SK-N-MC (cell line): Measurements from ENCODE around the gene RND1.

Experiments
- DNase-seq: peaks from one replicate; pipeline ENCODE4 v3.0.0-alpha.2; 2011; ENCODE audit warnings: low read depth, low spot score
- H3K27ac ChIP-seq: fragments of 200-600 bp; sonication (generic); 2 replicates; pipeline ENCODE4 v1.5.1; 2016; ENCODE audit warnings: mixed run types
- H3K36me3 ChIP-seq: fragments of 200-600 bp; sonication (generic); 2 replicates; pipeline ENCODE4 v1.6.1; 2017; ENCODE audit warnings: antibody characterized with exemption, low read length, mixed read lengths; ENCODE audit not compliant: insufficient read depth
- H3K4me3 ChIP-seq: fragments of 200-600 bp; sonication (generic); 2 replicates; pipeline ENCODE4 v1.5.1; 2016
- H3K9ac ChIP-seq: fragments of 200-600 bp; sonication (generic); 2 replicates; pipeline ENCODE4 v1.8.0; 2017; ENCODE audit warnings: mixed run types, mixed read lengths; ENCODE audit not compliant: insufficient read length
- H3K9me3 ChIP-seq: fragments of 200-600 bp; sonication (generic); 2 replicates; pipeline ENCODE4 v1.6.1; 2017; ENCODE audit warnings: low read depth, mild to moderate bottlenecking, antibody characterized with exemption, low read length, moderate library complexity, mixed read lengths
- EZH2 ChIP-seq: fragments of 200-600 bp; sonication (generic); IDR thresholded peaks from one replicate; pipeline ENCODE4 v1.6.1; 2017; ENCODE audit warnings: antibody characterized with exemption
- FOXP2 ChIP-seq: optimal IDR thresholded peaks from 2 replicates; pipeline ENCODE3; 2011; ENCODE audit warnings: mild to moderate bottlenecking, moderate library complexity; ENCODE audit not compliant: insufficient read depth; ENCODE audit errors: extremely low read length, control extremely low read depth
- POLR2AphosphoS5 ChIP-seq: IDR thresholded peaks from 2 replicates; pipeline ENCODE4 v1.6.1; 2012; ENCODE audit warnings: mild to moderate bottlenecking, low read depth, low read length, borderline replicate concordance

Gene RND1

DNA sequence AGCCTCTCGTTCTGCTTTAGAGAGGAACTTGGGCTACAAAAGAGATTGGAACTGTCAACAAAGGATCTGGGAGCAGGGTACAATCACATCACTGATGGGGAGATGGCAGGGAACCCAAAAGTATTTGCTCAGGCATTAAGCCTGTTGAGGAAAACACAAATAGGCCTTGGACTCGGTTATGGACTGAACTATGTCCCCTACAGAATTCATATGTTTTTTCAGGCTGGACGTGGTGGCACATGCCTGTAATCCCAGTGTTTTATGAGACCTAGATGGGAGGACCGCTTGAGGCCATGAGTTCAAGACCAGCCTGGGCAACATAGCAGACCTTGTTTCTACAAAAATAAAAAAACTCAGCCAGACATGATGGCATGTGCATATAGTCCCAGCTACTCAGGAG, 27.6 kb downstream of the RND1 start:
- TF ChIP-seq EZH2 (no peak), FOXP2 (no peak), POLR2AphosphoS5 (no peak)
- no peak for DNase-seq
- Histone ChIP-seq H3K4me3 (no peak overlapping the region), H3K9ac (no peak overlapping the region), H3K36me3 (peaks cover 62% of the 10 kb centered on the region), H3K9me3 (no peaks in the 10 kb centered on the region), H3K27ac (no peak overlapping the region)

DNA sequence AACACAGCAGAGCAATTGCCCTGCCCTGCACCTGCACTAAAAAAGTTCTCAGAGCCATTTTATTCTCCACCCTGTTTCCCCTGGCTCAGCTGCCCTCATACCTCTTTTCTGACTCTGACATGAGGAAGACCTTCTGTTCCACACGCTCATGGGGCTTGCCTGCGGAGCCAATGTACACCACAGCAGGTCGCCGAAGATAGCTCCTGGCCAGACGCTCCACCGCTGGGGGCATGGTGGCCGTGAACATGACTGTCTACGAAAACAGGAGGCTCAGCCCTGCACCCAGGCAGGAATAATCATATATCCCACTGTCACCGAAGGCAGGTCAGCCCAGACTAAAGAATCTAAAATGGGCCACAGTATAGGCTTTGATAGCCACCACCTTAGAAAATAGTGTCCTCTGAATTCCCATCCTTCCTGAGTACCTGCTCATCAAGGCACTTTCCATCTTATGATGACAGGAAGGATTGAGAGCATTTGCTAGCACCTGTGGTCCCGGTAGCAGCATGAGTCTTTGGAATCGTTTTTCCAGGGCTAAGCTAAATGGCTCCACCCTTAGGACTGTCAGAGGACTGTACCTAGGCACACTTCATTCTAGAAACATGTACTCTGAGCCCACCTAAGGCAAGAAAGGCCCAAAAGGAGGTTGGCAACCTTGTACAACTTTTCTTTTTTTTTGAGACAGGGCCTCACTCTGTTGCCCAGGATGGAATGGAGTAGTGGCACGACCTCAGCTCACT, 33.2 kb downstream of the RND1 start:
- H3K9me3 ChIP-seq: no peaks in the 10 kb centered on the region
- no peak overlapping the region for H3K4me3 ChIP-seq
- H3K36me3 ChIP-seq: peaks cover 86% of the 10 kb centered on the region
- DNase-seq: no peak
- TF ChIP-seq EZH2 (no peak), POLR2AphosphoS5 (no peak), FOXP2 (no peak)
- no peak overlapping the region for H3K9ac ChIP-seq
- H3K27ac ChIP-seq: no peak overlapping the region

DNA sequence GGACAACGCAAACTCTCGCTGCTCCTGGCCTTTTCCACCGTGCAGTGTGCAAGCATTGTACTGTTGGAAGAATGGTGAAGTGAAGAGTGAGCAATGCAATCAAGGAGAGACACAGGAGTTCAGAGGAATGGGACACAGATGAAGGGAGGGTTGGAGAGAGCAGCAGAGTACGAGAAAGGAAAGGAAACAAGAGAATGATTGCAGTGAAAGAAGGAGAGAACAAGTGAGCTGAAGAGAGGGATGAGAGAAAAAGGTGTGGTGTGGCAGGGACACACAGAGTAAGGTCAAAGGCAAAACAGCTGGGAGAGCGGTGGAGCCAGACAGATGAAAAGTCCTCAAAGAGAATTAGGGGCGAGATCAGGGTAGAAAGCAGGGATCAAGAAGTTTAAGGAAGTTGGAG, 34.4 kb downstream of the RND1 start:
- Histone ChIP-seq H3K36me3 (peaks cover 76% of the 10 kb centered on the region), H3K9me3 (no peaks in the 10 kb centered on the region), H3K4me3 (no peak overlapping the region), H3K9ac (no peak overlapping the region), H3K27ac (no peak overlapping the region)
- DNase-seq: no peak
- no peak for TF ChIP-seq EZH2
- TF ChIP-seq POLR2AphosphoS5: no peak
- no peak for TF ChIP-seq FOXP2

DNA sequence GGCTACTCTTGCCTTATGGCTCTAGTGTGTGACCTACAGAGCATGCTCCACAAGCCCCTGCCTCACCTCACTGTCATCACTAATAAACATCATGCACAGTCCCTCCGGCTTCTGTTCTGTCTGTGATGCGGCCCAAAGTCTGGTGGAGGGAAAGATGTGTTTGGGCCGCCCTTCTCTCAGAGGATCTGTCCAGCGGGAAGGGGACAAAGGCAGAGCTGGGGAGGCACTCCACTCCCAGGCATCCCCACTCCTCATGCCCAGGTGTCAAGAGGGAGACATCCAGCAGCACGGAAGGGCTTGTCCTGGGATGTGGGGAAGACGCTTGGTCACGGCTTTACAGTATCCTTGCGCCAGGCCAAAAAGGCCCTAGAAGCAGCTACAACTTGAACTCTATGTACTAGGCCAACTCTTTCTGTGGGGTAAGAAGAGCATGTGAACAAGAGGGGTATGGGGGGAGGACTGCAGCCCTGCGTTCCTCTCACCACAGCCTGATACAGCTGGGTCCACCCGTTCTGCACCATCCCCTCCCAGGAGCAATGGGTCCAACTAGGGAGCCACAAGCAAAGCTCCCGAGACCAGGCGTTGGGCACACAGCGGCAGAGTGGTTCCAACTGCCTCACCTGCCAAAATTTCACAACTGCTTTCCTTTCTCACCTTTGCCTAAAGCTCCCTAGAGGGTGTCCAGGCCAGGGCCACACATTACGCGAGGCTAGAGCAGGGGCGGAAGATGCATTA, 36.7 kb downstream of the RND1 start:
- Histone ChIP-seq H3K36me3 (peaks cover 66% of the 10 kb centered on the region), H3K9ac (no peak overlapping the region), H3K27ac (no peak overlapping the region), H3K9me3 (no peaks in the 10 kb centered on the region), H3K4me3 (no peak overlapping the region)
- TF ChIP-seq EZH2 (no peak), POLR2AphosphoS5 (no peak), FOXP2 (no peak)
- no peak for DNase-seq

DNA sequence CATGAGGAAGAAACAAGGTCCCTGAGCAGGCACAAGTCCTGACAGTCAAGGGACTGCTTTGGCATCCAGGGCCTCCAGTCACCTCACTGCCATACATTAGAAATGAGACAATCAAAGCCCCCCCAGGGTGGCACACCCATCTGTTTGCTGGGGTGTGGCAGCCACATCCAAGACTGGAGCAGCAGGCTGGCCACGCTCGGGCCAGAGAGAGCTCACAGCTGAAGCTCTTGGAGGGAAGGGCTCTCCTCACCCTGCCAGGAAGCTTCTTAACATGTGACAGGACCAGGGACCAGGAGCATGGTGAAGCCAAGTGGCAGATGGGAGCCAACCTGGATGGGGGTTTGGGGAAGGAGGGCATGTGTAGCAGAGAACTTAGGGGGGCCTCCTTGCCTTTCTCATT, 37.4 kb downstream of the RND1 start:
- no peak for TF ChIP-seq EZH2
- TF ChIP-seq POLR2AphosphoS5: no peak
- no peak for DNase-seq
- no peak overlapping the region for H3K9ac ChIP-seq
- no peak overlapping the region for H3K27ac ChIP-seq
- no peak overlapping the region for H3K4me3 ChIP-seq
- no peaks in the 10 kb centered on the region for H3K9me3 ChIP-seq
- peaks cover 59% of the 10 kb centered on the region for H3K36me3 ChIP-seq

DNA sequence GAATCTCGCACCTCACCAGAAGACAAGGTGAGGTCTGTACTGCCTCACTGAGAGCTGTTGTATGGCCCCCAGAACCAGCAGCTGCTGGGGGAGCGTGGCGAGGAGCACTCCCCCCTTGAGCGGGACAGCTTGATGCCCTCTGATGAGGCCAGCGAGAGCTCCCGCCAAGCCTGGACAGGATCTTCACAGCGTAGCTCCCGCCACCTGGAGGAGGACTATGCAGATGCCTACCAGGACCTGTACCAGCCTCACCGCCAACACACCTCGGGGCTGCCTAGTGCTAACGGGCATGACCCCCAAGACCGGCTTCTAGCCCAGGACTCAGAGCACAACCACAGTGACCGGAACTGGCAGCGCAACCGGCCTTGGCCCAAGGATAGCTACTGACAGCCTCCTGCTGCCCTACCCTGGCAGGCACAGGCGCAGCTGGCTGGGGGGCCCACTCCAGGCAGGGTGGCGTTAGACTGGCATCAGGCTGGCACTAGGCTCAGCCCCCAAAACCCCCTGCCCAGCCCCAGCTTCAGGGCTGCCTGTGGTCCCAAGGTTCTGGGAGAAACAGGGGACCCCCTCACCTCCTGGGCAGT, 38.1 kb downstream of the RND1 start:
- Histone ChIP-seq H3K36me3 (peaks cover 52% of the 10 kb centered on the region), H3K4me3 (no peak overlapping the region), H3K9ac (no peak overlapping the region), H3K27ac (no peak overlapping the region), H3K9me3 (no peaks in the 10 kb centered on the region)
- DNase-seq: no peak
- TF ChIP-seq POLR2AphosphoS5 (no peak), EZH2 (no peak), FOXP2 (no peak)

DNA sequence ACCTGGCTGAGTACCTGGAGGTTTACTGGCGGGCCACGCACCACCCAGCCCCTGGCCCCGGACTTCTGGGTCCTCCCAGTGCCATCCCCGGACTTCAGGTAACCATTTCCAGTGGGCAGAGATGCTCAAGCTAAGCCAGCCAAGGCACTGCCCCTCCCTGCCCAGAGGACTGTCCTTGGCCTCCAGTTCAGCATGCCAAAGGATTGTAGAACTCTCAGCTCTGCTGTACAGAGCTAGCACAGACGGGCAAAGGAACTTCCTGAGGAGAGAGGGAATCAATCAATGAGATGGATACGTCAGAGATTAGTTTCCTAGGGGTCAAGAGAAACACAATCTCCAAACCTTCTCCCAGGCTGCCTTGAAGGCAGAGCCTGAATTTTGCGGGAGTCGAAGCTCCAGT, 38.6 kb downstream of the RND1 start:
- TF ChIP-seq EZH2 (no peak), FOXP2 (no peak), POLR2AphosphoS5 (no peak)
- Histone ChIP-seq H3K27ac (no peak overlapping the region), H3K4me3 (no peak overlapping the region), H3K36me3 (peaks cover 46% of the 10 kb centered on the region), H3K9me3 (no peaks in the 10 kb centered on the region), H3K9ac (no peak overlapping the region)
- no peak for DNase-seq

DNA sequence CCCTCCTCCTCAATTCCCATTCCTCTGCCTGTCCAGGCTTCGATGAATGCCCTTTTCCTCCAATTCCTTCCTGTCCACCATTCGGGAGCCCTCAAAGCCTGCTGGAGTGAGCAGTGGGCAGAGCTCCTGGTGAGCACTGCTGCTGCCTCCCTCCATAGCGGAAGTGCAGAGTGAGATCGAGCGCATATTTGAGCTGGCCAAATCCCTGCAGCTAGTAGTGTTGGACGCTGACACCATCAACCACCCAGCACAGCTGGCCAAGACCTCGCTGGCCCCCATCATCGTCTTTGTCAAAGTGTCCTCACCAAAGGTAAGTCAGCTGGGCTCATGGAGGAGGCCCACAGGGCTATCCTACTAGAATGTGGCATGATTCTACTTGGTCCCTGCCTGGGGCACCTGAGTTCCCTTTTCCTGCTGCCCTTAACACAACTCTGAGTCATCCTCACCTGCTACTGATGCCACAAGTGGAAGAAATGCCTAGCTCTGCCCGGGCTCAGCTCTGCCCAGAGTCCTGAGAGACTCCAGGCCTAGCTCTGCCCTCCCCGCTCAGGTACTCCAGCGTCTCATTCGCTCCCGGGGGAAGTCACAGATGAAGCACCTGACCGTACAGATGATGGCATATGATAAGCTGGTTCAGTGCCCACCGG, 39.3 kb downstream of the RND1 start:
- no peak for DNase-seq
- H3K9ac ChIP-seq: no peak overlapping the region
- H3K27ac ChIP-seq: no peak overlapping the region
- no peak for TF ChIP-seq FOXP2
- TF ChIP-seq POLR2AphosphoS5: no peak
- TF ChIP-seq EZH2: no peak
- H3K9me3 ChIP-seq: no peaks in the 10 kb centered on the region
- peaks cover 39% of the 10 kb centered on the region for H3K36me3 ChIP-seq
- H3K4me3 ChIP-seq: no peak overlapping the region
